Measurements from ENCODE around the gene CORIN.
"Not testable (repeated sequence)": the region's sequence is repeated elsewhere in the genome, so short reads cannot be mapped to it uniquely, and the experiment has no call there.

The CORIN gene

DNA sequence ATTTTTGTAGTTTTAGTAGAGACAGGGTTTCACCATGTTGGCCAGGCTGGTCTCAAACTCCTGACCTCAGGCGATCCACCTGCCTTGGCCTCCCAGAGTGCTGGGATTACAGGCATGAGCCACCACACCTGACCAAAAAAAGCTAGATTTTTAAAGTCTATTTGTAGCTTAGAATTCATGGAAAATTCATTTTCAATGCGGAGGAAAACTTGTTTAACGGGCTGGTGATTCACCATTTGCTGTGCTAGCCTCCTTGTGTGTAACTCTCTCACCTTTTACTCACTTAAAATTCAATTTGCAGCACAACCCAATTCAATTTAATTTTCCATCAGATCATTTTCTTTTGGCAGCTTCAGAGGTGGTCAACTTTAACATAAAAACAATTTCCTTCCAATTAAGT, 281.9 kb downstream of the CORIN start:
- not testable (repeated sequence) for DNase-seq

DNA sequence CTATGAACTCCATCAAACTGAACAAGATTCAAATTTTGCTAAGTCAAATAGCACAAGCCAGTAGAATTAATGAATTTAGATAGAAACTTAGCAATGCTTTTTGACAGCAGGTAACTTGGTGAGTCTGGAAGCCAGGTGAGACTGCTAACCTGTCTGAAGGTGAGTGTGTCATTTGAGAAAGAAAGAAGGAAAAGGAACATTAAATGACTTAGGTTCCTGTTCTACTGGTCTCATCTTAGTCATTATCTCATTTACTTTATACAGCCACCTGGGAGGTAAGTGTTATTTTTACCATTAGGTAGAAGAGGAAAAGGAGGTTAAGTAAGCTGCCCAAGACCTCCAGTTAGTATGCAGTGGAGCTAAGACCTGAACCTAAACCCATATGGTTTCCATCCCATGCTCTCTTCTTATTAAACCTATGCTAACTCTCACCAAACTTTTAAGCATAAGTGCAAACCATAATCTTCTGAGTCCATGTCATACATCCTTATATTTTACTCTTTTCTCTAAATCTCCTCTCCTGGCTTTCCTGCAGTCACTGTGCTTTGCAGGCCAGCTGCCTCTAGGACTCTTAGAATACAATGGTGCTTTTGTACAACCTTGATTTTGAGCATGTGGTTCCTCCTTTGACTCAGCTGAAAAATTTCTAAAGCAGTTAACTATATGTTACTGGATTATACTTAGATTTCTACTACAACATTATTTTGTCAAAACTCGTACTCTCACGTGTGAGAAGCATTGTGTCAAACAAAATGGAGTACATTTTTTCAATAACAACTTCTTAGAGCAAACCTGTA, 284.3 kb downstream of the CORIN start:
- DNase-seq, result no peak

DNA sequence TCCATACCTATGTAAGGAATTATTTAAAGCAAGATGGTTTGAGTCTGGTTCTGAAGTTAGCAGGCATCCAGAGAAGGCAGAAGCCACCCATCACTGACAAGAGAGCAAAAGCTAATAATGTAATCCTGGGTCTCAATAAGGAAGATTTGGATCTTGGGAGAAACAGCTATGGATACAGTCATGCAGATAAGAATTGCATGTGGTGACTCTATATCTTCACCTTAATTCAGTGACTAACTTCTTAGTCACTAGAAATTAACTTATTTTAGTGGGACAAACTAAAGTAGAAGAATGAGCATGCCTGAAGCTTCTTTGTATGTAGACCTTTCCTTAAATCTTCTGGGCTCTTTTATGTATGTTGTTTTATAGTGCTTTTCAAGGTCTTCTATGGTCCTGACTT, 286.2 kb downstream of the CORIN start:
- no peak for DNase-seq

DNA sequence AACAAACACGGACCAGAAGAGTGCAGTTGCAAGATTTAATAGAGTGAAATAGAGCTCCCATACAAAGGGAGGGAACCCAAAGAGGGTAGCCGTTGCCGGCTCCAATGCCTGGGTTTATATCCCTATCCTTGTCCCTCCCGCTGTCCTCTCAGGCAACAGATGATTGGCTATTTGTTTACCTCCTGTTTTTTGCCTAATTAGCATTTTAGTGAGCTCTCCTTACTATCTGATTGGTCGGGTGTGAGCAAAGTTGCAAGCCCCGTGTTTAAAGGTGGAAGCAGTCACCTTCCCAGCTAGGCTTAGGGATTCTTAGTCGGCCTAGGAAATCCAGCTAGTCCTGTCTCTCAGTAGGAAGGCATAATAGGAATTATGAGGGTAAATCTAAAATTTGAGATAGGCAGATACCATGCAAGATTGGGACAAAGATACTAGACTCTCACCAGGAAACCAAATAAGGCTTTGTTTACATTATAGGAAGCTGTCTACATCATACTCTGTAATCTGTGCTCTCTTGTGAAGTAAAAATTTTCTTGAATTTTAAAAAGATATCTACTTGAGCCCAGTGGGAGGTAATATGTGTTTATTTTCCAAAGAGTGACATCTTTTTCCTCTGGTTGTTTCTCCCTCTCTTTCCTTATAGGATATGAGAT, 286.8 kb downstream of the CORIN start:
- no peak for DNase-seq

- DNase-seq, result not testable (repeated sequence)
Measured at GRCh38 chr4:47550357-47550756, 287.5 kb downstream of the CORIN start.

All from stimulated activated CD4-positive, alpha-beta T cell treated with anti-CD3 and anti-CD28 coated beads, Interleukin-1b, Interleukin-23, amount 100 ng/mL, for 48 hours (primary cell).